Stimulated activated CD4-positive, alpha-beta T cell treated with anti-CD3 and anti-CD28 coated beads, TNF-alpha, amount 100 ng/mL, for 48 hours (primary cell): ENCODE data around the gene PRXL2C.
A peak's percentile ranks its signal among the peaks of the same experiment; 100 is the strongest.
"Not testable (repeated sequence)": the region's sequence is repeated elsewhere in the genome, so short reads cannot be mapped to it uniquely, and the experiment has no call there.

Experiments
- DNase-seq, 3 donors: peaks; one replicate each; pipeline ENCODE4 v3.0.0-alpha.2; 2020; ENCODE audit warnings: low read depth in 3 of 3

PRXL2C gene

GRCh38 chr9:96649620-96650324, 5.3 kb downstream of the PRXL2C start:
- no peak for DNase-seq

GRCh38 chr9:96646081-96646991, 8.8 kb downstream of the PRXL2C start:
- DNase-seq, result no peak

DNA sequence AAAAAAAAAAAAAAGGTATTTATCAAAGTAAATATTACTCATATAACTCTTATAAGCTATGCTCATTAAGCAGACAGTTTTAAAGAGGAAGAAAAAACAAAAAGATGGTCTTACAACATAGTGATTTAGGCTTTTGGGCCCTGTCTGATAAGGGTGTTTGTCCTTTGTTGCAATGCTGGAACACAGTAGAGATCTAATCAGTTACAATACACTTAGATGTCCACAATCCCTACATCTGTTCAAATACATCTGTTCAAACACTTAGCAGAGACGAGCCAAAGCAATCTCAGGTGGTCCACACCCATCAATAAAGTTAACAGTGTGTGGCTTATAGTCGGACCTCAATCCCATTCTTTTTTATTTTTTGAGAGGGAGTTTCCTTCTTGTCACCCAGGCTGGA, 11.0 kb downstream of the PRXL2C start:
- no peak for DNase-seq

DNA sequence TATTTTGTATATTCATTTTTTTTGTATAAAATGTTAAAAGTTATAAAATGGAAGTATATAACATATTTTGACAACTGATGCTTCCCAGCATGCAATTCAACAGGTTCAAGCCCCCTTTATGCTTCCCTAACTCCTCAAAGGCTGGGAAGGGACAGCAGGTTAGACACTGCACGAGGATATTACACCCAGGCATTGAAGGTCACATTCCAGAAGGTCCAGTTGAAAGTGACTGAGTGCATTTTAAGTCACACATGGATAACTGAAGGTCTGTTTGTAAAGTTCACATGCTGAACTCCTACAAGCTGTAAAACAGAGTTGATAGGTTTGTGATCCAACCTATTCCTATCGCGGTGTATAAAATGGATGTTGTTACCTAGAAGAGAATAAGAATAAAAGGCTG, 13.6 kb downstream of the PRXL2C start:
- DNase-seq, result no peak

DNA sequence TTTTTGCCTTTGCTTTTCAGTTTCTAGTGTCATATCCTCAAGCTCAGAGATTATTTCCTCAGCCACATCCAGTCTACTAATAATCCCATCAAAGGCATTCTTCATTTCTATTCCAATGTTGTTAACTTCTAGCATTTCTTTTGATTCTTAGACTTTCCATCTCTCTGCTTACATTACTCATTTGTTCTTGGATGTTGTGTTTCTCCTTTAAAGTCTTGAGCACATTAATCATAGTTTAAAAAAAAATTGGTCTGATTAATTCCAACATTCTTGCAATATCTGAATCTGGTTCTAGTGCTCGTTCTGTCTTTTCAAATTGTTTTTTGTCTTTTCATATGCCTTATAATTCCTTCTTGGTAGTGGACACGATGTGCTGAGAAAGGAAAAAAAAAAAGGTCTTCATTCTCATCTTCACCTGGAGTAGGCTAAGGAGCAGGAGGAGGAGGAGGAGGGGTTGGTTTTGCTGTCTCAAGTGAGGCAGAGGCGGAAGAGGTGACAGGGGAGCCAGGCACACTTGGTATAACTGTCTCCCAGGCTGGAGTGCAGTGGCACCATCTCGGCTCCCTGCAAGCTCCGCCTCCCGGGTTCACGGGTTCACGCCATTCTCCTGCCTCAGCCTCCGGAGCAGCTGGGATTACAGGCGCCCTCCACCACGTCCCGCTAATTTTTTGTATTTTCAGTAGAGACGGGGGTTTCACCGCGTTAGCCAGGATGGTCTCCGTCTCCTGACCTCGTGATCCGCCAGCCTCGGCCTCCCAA, 16.3 kb downstream of the PRXL2C start:
- no peak for DNase-seq

DNA sequence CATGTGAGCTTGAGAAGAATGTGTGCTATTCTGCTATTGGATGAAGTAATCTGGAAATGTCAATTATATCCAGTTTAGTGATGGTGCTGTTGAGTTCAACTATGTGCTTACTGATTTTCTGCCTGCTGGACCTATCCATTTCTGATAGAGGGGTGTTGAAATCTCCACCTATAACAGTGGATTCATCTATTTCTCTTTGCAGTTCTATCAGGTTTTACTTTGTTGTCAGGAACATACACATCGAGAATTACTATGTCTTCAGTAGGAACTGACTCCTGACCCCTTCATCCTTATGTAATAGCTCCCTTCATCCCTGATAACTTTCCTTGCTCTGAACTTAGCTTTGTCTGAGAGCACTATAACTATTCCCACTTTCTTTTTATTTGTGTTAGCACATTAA, 18.7 kb downstream of the PRXL2C start:
- DNase-seq, result no peak

DNA sequence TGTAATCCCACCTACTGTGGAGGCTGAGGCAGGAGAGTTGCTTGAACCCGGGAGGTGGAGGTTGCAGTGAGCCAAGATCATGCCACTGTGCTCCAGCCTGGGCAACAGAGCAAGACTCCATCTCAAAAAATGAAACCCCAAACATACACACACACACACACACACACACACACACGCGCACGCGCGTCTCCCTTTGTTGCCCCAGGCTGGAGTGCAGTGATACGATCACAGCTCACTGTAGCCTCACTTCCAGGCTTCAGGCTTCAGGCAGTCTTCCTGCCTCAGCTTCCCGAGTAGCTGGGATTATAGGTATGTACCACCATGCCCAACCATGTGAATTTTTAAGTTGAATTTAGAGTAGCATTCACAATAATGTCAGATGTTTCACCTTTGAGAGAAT, 21.5 kb downstream of the PRXL2C start:
- DNase-seq, result not testable (repeated sequence)

DNA sequence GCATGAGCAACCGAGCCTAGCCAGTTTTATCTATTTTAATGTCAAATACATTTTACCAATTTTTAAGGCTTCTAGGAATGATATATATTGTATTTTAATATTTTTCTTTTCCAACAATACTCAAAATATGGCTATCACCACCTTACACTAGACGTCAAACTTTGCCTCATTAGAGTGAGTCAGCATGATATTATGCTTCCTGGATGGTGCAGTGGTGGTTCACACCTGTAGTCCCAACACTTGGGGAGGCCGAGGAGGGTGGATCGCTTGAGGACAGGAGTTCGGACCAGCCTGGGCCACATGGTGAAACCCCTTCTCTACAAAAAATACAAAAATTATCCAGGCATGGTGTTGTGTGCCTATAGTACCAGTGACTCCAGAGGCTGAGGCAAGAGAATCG, 28.2 kb downstream of the PRXL2C start:
- DNase-seq, result no peak

DNA sequence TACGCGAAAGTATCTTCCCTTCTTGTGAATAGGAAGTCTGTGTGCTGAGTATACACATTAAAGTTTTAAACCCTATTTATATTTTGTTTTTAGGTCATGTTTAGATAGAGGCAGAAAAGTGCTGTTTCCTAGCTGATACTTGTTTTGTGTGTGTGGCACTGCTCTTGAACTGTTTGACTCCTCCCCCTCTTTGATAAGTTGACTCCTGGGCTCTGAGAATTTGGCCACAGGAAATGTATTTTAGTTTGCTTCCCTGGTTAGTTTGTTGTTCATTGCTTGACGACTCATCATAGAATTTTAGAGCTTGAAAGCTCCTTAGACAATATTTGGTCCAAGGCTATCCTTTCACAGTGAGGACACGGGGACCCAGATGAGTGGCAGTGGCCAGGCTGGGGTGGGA, 33.5 kb downstream of the PRXL2C start:
- no peak for DNase-seq

GRCh38 chr9:96620832-96621269, 34.3 kb downstream of the PRXL2C start:
- DNase-seq, result no peak

DNA sequence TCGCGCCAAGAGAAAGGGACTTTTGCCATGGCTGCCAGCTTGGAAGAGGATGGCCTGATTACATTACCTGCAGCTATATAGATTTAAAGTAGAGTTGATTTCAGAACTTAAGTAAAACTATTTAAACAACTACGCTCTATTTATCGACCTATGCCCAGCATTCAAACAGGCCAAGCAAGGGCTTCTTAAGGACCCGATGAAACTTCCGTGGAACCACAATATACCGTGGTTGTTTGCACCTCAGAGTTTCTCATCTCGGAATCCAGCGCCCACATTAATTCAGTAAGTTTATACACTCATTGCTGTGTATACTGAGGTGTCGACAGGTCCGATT, 35.0 kb downstream of the PRXL2C start:
- no peak for DNase-seq

GRCh38 chr9:96619491-96620180, 35.5 kb downstream of the PRXL2C start, which contains the start of gene CDC14B:
Gene CDC14B (minus strand): TSS chr9:96619843. CDS start chr9:96619378, 465 bp downstream.
- DNase-seq, result peak; percentile 53 to 78 (median 69)

DNA sequence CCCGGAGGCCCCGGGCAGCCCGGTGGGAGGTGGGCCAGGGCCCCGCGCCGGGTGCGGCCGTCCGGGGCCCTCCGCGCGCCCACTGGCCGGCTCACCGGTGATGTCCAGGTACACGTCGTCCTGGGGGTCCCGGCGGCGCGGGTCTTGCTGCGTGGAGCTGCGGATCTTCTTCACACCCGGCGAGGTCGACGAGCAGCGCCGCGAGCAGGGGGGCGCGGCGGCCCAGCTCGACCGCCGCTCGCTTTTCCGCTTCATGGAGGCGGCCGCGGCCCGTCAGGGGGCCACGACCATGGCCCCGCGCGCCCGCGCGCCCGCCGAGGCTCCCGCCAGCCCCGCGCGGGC, 36.0 kb downstream of the PRXL2C start:
- no peak for DNase-seq

GRCh38 chr9:96618209-96619123, 36.7 kb downstream of the PRXL2C start:
- peak in 1 of 3 donors; percentile 8 for DNase-seq

GRCh38 chr9:96617439-96618185, 37.5 kb downstream of the PRXL2C start:
- DNase-seq, result no peak

GRCh38 chr9:96616817-96617438, 38.2 kb downstream of the PRXL2C start:
- no peak for DNase-seq

- no peak for DNase-seq
Measured at GRCh38 chr9:96615411-96615810, 39.7 kb downstream of the PRXL2C start.

- DNase-seq, result not testable (repeated sequence)
Measured at GRCh38 chr9:96614664-96615063, 40.5 kb downstream of the PRXL2C start.

DNA sequence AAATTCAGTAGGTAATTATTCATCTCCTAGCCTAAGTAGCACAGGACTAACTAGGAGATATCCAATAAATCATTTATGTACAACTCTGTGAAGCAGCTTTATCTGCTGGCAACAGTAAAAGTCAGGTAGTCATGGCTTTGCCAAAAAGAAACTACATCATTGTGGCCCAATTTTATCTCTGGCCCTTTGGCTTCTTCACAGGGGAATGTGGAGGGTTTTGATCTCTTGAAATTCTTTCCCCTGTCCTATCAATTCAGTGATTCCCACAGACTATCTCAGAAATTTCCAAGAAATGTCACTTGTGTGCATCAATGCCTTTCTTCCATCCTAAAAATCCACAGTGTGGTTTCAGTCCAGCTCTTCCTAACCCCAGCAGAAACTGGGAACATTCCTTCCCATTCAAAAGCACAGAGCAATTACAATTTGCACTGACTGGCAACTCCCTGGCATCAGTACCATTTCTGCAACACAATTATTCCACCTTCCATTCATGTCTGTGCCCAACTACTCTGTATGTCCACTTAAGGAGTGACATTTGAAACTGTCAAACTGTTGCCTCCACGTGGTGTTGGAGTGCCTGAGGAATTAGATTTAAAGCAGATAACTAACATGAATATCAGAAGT, 42.0 kb downstream of the PRXL2C start:
- DNase-seq, result no peak
